IMR-90 (cell line): ENCODE measurements around the gene LRRTM4. TPM values are rescaled to one million over a fixed set of nuclear protein-coding genes. Genes with fewer than 3 reads are reported as not detected.

Source experiments
- ATAC-seq: fragments of 200-7000 bp; cut with Tn5 transposase; 2 replicates; pipeline ENCODE4 v1.9.1; 2020; ENCODE audit warnings: low read depth, mild to moderate bottlenecking, moderate library complexity
- BruUV-seq: library from RNA; stranded (reverse); fragments of 400-500 nt; replicated peaks from 2 replicates; lab custom pipeline; 2021; lab: Mats Ljungman, UMichigan
- CTCF ChIA-PET: fragments of 300-600 bp; formaldehyde crosslinking; extraction: SDS; loops from one replicate; lab custom pipeline; 2021; ENCODE audit warnings: antibody characterized with exemption; lab: Yijun Ruan, JAX
- POLR2A ChIA-PET: fragments of 300-600 bp; sonication (Branson Sonifier 250); formaldehyde crosslinking; loops from one replicate; lab custom pipeline; 2022; ENCODE audit warnings: antibody characterized with exemption; ENCODE audit not compliant: unreplicated experiment; lab: Charles Lee
- DNase-seq: peaks from one replicate; pipeline ENCODE4 v3.0.0; 2013
- H2AFZ ChIP-seq: replicated peaks from 2 replicates; pipeline ENCODE3; 2013; ENCODE audit warnings: low read length, mild to moderate bottlenecking; ENCODE audit not compliant: poor library complexity
- H2AK5ac ChIP-seq: 2 replicates; pipeline ENCODE4 v1.6.1; 2013; ENCODE audit warnings: low read depth, low read length, inconsistent platforms
- H2AK9ac ChIP-seq: replicated peaks from 2 replicates; pipeline ENCODE3; 2013; ENCODE audit warnings: mild to moderate bottlenecking, low read depth, low read length, moderate library complexity; ENCODE audit not compliant: poor library complexity
- H2BK120ac ChIP-seq: 2 replicates; pipeline ENCODE4 v1.6.1; 2013; ENCODE audit warnings: low read depth, low read length, inconsistent platforms
- H2BK15ac ChIP-seq: 3 replicates; pipeline ENCODE4 v1.6.1; 2013; ENCODE audit warnings: low read depth, low read length, inconsistent platforms
- H2BK20ac ChIP-seq: 2 replicates; pipeline ENCODE4 v1.6.1; 2013; ENCODE audit warnings: low read depth, mild to moderate bottlenecking, inconsistent platforms, low read length, moderate library complexity
- H2BK5ac ChIP-seq: 2 replicates; pipeline ENCODE4 v1.6.1; 2013; ENCODE audit warnings: mild to moderate bottlenecking, low read depth, low read length, inconsistent platforms; ENCODE audit not compliant: poor library complexity, severe bottlenecking
- H3K14ac ChIP-seq: replicated peaks from 2 replicates; pipeline ENCODE4 v1.6.1; 2013; ENCODE audit warnings: low read depth, low read length, inconsistent platforms
- H3K18ac ChIP-seq: 2 replicates; pipeline ENCODE4 v1.6.1; 2013; ENCODE audit warnings: low read depth, low read length, control low read depth
- H3K23ac ChIP-seq: 2 replicates; pipeline ENCODE4 v1.6.1; 2013; ENCODE audit warnings: low read depth, low read length, inconsistent platforms
- H3K27ac ChIP-seq: 2 replicates; pipeline ENCODE4 v1.5.1; 2013; ENCODE audit warnings: mild to moderate bottlenecking, control low read depth, low read length; ENCODE audit not compliant: insufficient read depth
- H3K27me3 ChIP-seq: 2 replicates; pipeline ENCODE4 v1.6.1; 2013; ENCODE audit warnings: low read length; ENCODE audit not compliant: control insufficient read depth, insufficient read depth
- H3K36me3 ChIP-seq: 2 replicates; pipeline ENCODE4 v1.6.1; 2013; ENCODE audit warnings: low read length, mixed read lengths; ENCODE audit not compliant: control insufficient read depth, insufficient read depth
- H3K4ac ChIP-seq: 2 replicates; pipeline ENCODE4 v1.6.1; 2013; ENCODE audit warnings: low read depth, low read length, inconsistent platforms
- H3K4me1 ChIP-seq: 2 replicates; pipeline ENCODE4 v1.6.1; 2013; ENCODE audit warnings: low read length, mixed read lengths; ENCODE audit not compliant: control insufficient read depth, insufficient read depth
- H3K4me2 ChIP-seq: 2 replicates; pipeline ENCODE4 v1.6.1; 2013; ENCODE audit warnings: low read depth, mild to moderate bottlenecking, control low read depth, low read length, moderate library complexity
- H3K4me3 ChIP-seq: 2 replicates; pipeline ENCODE4 v1.5.1; 2013; ENCODE audit warnings: low read depth, mild to moderate bottlenecking, control low read depth, low read length, moderate library complexity; ENCODE audit not compliant: insufficient read depth
- H3K56ac ChIP-seq: 2 replicates; pipeline ENCODE4 v1.6.1; 2013; ENCODE audit warnings: low read length, inconsistent platforms; ENCODE audit not compliant: insufficient read depth; ENCODE audit errors: extremely low read depth
- H3K79me1 ChIP-seq, 2 experiments: 2 replicates each; pipeline ENCODE4 v1.6.1; 2013; ENCODE audit warnings: low read length in 2 of 2, inconsistent platforms in 1 of 2, low read depth in 1 of 2
- H3K9ac ChIP-seq: 2 replicates; pipeline ENCODE4 v1.6.1; 2013; ENCODE audit warnings: low read depth, low read length, control low read depth
- H3K9me1 ChIP-seq: 2 replicates; pipeline ENCODE4 v1.6.1; 2013; ENCODE audit warnings: low read length, inconsistent platforms; ENCODE audit not compliant: insufficient read depth
- H3K9me3 ChIP-seq: 2 replicates; pipeline ENCODE4 v1.6.1; 2013; ENCODE audit warnings: low read length; ENCODE audit not compliant: control insufficient read depth, insufficient read depth
- H4K20me1 ChIP-seq: 2 replicates; pipeline ENCODE4 v1.6.1; 2013; ENCODE audit warnings: low read length, inconsistent platforms; ENCODE audit not compliant: insufficient read depth
- H4K5ac ChIP-seq: 2 replicates; pipeline ENCODE4 v1.6.1; 2013; ENCODE audit warnings: mild to moderate bottlenecking, low read depth, low read length, control low read depth
- H4K8ac ChIP-seq, 2 experiments: 2 replicates each; pipeline ENCODE4 v1.6.1; 2013; ENCODE audit warnings: low read depth in 2 of 2, low read length in 2 of 2, control low read depth in 1 of 2, inconsistent platforms in 1 of 2
- H4K91ac ChIP-seq: 2 replicates; pipeline ENCODE4 v1.6.1; 2013; ENCODE audit warnings: low read depth, low read length, inconsistent platforms; ENCODE audit not compliant: insufficient read depth
- CTCF ChIP-seq: conservative IDR thresholded peaks from 2 replicates; pipeline ENCODE4 v1.5.1; 2012; ENCODE audit warnings: mild to moderate bottlenecking, low read depth, low read length, improper control_type of control experiment
- MXI1 ChIP-seq: IDR thresholded peaks from 2 replicates; pipeline ENCODE4 v1.6.1; 2012; ENCODE audit warnings: low read depth, mild to moderate bottlenecking, low read length, moderate library complexity, borderline replicate concordance
- RAD21 ChIP-seq: IDR thresholded peaks from 2 replicates; pipeline ENCODE4 v1.6.1; 2012; ENCODE audit warnings: low read length, improper control_type of control experiment
- RFX5 ChIP-seq: IDR thresholded peaks from 2 replicates; pipeline ENCODE4 v1.8.0; 2012; ENCODE audit warnings: low read depth, mild to moderate bottlenecking, low read length, moderate library complexity
- WGBS, 2 experiments: methylation state at CpG; one replicate each; pipeline versions ENCODE4 v1.1.5 to v1.1.7; 2013; ENCODE audit warnings: missing lambda C conversion rate in 2 of 2; ENCODE audit not compliant: insufficient read length in 1 of 2; ENCODE audit errors: extremely low coverage in 2 of 2; 5-methylcytosine and 5-hydroxymethylcytosine counted together
- dilution Hi-C: fragments of 300-500 bp; cut with HindIII; formaldehyde crosslinking; loops from one replicate; pipeline ENCODE4 v1.14.3; 2018; ENCODE audit warnings: low sequenced_read_pairs; ENCODE audit not compliant: unreplicated experiment
- in situ Hi-C: fragments of 300-500 bp; cut with MboI; formaldehyde crosslinking; loops from 3 replicates; pipeline ENCODE4 v1.14.3; 2019; ENCODE audit warnings: low sequenced_read_pairs, inconsistent platforms, mixed read lengths
- intact Hi-C: fragments of 100-400 bp; cut with micrococcal nuclease; formaldehyde crosslinking; loops from 2 replicates; pipeline ENCODE4 v1.10.0; 2022
- polyA plus RNA-seq, 3 experiments: library from polyadenylated mRNA; depleted of rRNA; stranded (reverse); fragments of >200 nt; gene quantifications; 2 replicates each; pipeline ENCODE4 v1.2.3, GENCODE V29; 2012; ENCODE audit warnings: low replicate concordance in 1 of 3
- total RNA-seq: library from RNA; depleted of rRNA; stranded (reverse); fragments of >200 nt; gene quantifications from 2 replicates; pipeline ENCODE4 v1.2.3, GENCODE V29; 2012

Gene LRRTM4
- total and polyA plus RNA-seq, 2 of the 4 experiments (the other 2 are of a cell fraction) = not detected

- Histone ChIP-seq H3K9me1 (no peaks in the 10 kb centered on the region), H4K20me1 (no peaks in the 10 kb centered on the region), H2BK15ac (no peak overlapping the region), H2AFZ (no peak overlapping the region), H3K56ac (no peak overlapping the region), H4K8ac (no peak overlapping the region), H3K4ac (no peak overlapping the region), H3K4me3 (no peak overlapping the region), H2BK5ac (no peak overlapping the region), H3K27me3 (no peaks in the 10 kb centered on the region), H2AK5ac (no peak overlapping the region), H3K4me2 (no peak overlapping the region), H4K5ac (no peak overlapping the region), H3K18ac (no peak overlapping the region), H2AK9ac (no peak overlapping the region), H3K14ac (no peak overlapping the region), H3K4me1 (no peaks in the 10 kb centered on the region), H3K9me3 (no peaks in the 10 kb centered on the region), H3K23ac (no peak overlapping the region), H3K79me1 (no peaks in the 10 kb centered on the region), H3K9ac (no peak overlapping the region), H3K27ac (no peak overlapping the region), H2BK120ac (no peak overlapping the region), H2BK20ac (no peak overlapping the region), H4K91ac (no peak overlapping the region), H3K36me3 (no peaks in the 10 kb centered on the region)
- dilution Hi-C loops (no loop called here), in situ Hi-C loops (no loop called here), intact Hi-C loops (no loop called here)
- no peak for ATAC-seq
- no peak for TF ChIP-seq CTCF
- TF ChIP-seq RFX5 = no peak
- no peak for TF ChIP-seq MXI1
- TF ChIP-seq RAD21 = no peak
- no TSS peak for BruUV-seq
- WGBS, 2 experiments = no CpG with 5 or more reads among the region's 11 CpGs
- ChIA-PET POLR2A (no interaction called here), CTCF (no interaction called here)
- no peak for DNase-seq
Observed at GRCh38 chr2:76985387-76986136, 536.6 kb downstream of the LRRTM4 start.
